Keratinocyte (primary cell): ENCODE measurements around the gene CMSS1.

Source experiments
- EZH2 ChIP-seq: IDR thresholded peaks from one replicate; pipeline ENCODE4 v1.6.1; 2012; ENCODE audit warnings: inconsistent platforms, mild to moderate bottlenecking, low read length, moderate library complexity
- TF ChIP-seq, protein P1 (sequence below), 3 experiments: IDR thresholded peaks in 1 of 3; conservative IDR thresholded peaks in 1 of 3; optimal IDR thresholded peaks in 1 of 3; 2 replicates in 2 of 3; 3 replicates in 1 of 3; pipeline versions ENCODE3 to v1.5.1; 2011; ENCODE audit warnings: low read length in 3 of 3, mild to moderate bottlenecking in 3 of 3, moderate library complexity in 2 of 3, control low read depth in 1 of 3, inconsistent platforms in 1 of 3; ENCODE audit not compliant: insufficient read depth in 2 of 3; ENCODE audit errors: extremely low read depth in 1 of 3

GRCh38 chr3:99875581-99875928 is 57.9 kb downstream of the CMSS1 start:
- TF ChIP-seq, protein P1, sequence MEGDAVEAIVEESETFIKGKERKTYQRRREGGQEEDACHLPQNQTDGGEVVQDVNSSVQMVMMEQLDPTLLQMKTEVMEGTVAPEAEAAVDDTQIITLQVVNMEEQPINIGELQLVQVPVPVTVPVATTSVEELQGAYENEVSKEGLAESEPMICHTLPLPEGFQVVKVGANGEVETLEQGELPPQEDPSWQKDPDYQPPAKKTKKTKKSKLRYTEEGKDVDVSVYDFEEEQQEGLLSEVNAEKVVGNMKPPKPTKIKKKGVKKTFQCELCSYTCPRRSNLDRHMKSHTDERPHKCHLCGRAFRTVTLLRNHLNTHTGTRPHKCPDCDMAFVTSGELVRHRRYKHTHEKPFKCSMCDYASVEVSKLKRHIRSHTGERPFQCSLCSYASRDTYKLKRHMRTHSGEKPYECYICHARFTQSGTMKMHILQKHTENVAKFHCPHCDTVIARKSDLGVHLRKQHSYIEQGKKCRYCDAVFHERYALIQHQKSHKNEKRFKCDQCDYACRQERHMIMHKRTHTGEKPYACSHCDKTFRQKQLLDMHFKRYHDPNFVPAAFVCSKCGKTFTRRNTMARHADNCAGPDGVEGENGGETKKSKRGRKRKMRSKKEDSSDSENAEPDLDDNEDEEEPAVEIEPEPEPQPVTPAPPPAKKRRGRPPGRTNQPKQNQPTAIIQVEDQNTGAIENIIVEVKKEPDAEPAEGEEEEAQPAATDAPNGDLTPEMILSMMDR (optimal IDR thresholded peaks at IDR 0.05 in 1 of 3, IDR thresholded peaks at IDR 0.05 in 1 of 3, conservative IDR thresholded peaks at IDR 0.05 in 1 of 3; ENCODE audit: extremely low read depth in 1 of 3, insufficient read depth in 2 of 3, low read length in 3 of 3) = no peak
- TF ChIP-seq EZH2 = no peak
